HL-60 (cell line): Measurements from ENCODE around the gene CMTM8.

Experiments
- DNase-seq, 2 experiments: peaks; one replicate each; pipeline ENCODE4 v3.0.0-alpha.2; 2010 to 2020; ENCODE audit warnings: low read depth in 1 of 2, low spot score in 1 of 2
- H3K27ac ChIP-seq: fragments of 250-450 bp; sonication (Bioruptor Pico); replicated peaks from 2 replicates; pipeline ENCODE4 v1.5.1; 2020; ENCODE audit warnings: mild to moderate bottlenecking, moderate library complexity
- H3K27me3 ChIP-seq: fragments of 250-450 bp; sonication (Bioruptor Pico); 2 replicates; pipeline ENCODE4 v1.5.1; 2021; ENCODE audit warnings: mild to moderate bottlenecking, moderate library complexity; ENCODE audit not compliant: insufficient read depth, poor library complexity, severe bottlenecking
- H3K4me3 ChIP-seq: replicated peaks from 2 replicates; pipeline ENCODE4 v1.5.1; 2011; ENCODE audit warnings: mild to moderate bottlenecking, control low read depth, low read length; ENCODE audit not compliant: insufficient read depth
- CTCF ChIP-seq: IDR thresholded peaks from one replicate; pipeline ENCODE4 v1.5.1; 2011; ENCODE audit warnings: low read length, control low read depth, inconsistent platforms; ENCODE audit not compliant: insufficient read depth
- GABPA ChIP-seq: IDR thresholded peaks from 2 replicates; pipeline ENCODE4 v1.6.1; 2012; ENCODE audit warnings: low read depth
- POLR2AphosphoS5 ChIP-seq: IDR thresholded peaks from 2 replicates; pipeline ENCODE4 v1.6.1; 2012; ENCODE audit warnings: low read depth
- REST ChIP-seq: IDR thresholded peaks from 2 replicates; pipeline ENCODE4 v1.6.1; 2012; ENCODE audit warnings: low read depth; ENCODE audit not compliant: insufficient replicate concordance
- SPI1 ChIP-seq: IDR thresholded peaks from 2 replicates; pipeline ENCODE4 v1.6.1; 2012; ENCODE audit warnings: low read depth, mild to moderate bottlenecking, borderline replicate concordance

The CMTM8 gene

GRCh38 chr3:32302601-32303398, 64.3 kb downstream of the CMTM8 start:
- H3K27ac ChIP-seq = no peak overlapping the region
- TF ChIP-seq CTCF (no peak), SPI1 (no peak), POLR2AphosphoS5 (no peak), GABPA (no peak)
- no peak overlapping the region for H3K4me3 ChIP-seq
- DNase-seq = no peak
- H3K27me3 ChIP-seq = no peaks in the 10 kb centered on the region

GRCh38 chr3:32303399-32303747, 64.9 kb downstream of the CMTM8 start:
- DNase-seq = no peak
- Histone ChIP-seq H3K27me3 (no peaks in the 10 kb centered on the region), H3K27ac (no peak overlapping the region), H3K4me3 (no peak overlapping the region)
- no peak for TF ChIP-seq CTCF
- TF ChIP-seq REST = no peak
- no peak for TF ChIP-seq POLR2AphosphoS5
- no peak for TF ChIP-seq GABPA
- no peak for TF ChIP-seq SPI1

GRCh38 chr3:32303977-32304881, 65.7 kb downstream of the CMTM8 start:
- TF ChIP-seq GABPA (no peak), REST (no peak), SPI1 (no peak), POLR2AphosphoS5 (no peak), CTCF (no peak)
- no peak overlapping the region for H3K4me3 ChIP-seq
- DNase-seq = no peak
- H3K27ac ChIP-seq = no peak overlapping the region
- no peaks in the 10 kb centered on the region for H3K27me3 ChIP-seq
